GM10248 (cell line): Measurements from ENCODE around the gene F13B.
"Not testable (repeated sequence)": the region's sequence is repeated elsewhere in the genome, so short reads cannot be mapped to it uniquely, and the experiment has no call there.

Experiments
- CTCF ChIA-PET: fragments of 300-600 bp; sonication (Branson Sonifier 250); formaldehyde crosslinking; extraction: SDS; loops from one replicate; lab custom pipeline; 2021; ENCODE audit warnings: antibody characterized with exemption; lab: Yijun Ruan, JAX
- POLR2A ChIA-PET: fragments of 350-650 bp; sonication (Branson Sonifier 250); formaldehyde crosslinking; extraction: SDS; loops from one replicate; lab custom pipeline; 2020; ENCODE audit warnings: antibody characterized with exemption; lab: Yijun Ruan, JAX
- DNase-seq: peaks from one replicate; pipeline ENCODE4 v3.0.0; 2012; ENCODE audit errors: extremely low spot score
- TF ChIP-seq, protein P1 (sequence below): IDR thresholded peaks from 2 replicates; pipeline ENCODE4 v1.5.1; 2012; ENCODE audit warnings: mild to moderate bottlenecking, low read depth; ENCODE audit errors: extremely low read depth, missing control alignments, control extremely low read depth

The F13B gene

GRCh38 chr1:197099444-197099843 is 32.4 kb upstream of the F13B start:
- TF ChIP-seq, protein P1, sequence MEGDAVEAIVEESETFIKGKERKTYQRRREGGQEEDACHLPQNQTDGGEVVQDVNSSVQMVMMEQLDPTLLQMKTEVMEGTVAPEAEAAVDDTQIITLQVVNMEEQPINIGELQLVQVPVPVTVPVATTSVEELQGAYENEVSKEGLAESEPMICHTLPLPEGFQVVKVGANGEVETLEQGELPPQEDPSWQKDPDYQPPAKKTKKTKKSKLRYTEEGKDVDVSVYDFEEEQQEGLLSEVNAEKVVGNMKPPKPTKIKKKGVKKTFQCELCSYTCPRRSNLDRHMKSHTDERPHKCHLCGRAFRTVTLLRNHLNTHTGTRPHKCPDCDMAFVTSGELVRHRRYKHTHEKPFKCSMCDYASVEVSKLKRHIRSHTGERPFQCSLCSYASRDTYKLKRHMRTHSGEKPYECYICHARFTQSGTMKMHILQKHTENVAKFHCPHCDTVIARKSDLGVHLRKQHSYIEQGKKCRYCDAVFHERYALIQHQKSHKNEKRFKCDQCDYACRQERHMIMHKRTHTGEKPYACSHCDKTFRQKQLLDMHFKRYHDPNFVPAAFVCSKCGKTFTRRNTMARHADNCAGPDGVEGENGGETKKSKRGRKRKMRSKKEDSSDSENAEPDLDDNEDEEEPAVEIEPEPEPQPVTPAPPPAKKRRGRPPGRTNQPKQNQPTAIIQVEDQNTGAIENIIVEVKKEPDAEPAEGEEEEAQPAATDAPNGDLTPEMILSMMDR, result no peak
- CTCF ChIA-PET, result interaction anchor here (0.9 to 1.6 kb wide), 2 partner anchors 9 to 21 kb away, joined by 4 read pairs; no protein-coding TSS in a partner anchor
- no peak for DNase-seq
- POLR2A ChIA-PET, result no interaction called here

GRCh38 chr1:197096971-197097370 is 29.9 kb upstream of the F13B start:
- DNase-seq, POLR2A ChIA-PET: not testable (repeated sequence)
- CTCF ChIA-PET, result interaction anchor here (1.7 kb wide), 1 partner anchor 9 kb away, joined by 5 read pairs; no protein-coding TSS in a partner anchor

DNA sequence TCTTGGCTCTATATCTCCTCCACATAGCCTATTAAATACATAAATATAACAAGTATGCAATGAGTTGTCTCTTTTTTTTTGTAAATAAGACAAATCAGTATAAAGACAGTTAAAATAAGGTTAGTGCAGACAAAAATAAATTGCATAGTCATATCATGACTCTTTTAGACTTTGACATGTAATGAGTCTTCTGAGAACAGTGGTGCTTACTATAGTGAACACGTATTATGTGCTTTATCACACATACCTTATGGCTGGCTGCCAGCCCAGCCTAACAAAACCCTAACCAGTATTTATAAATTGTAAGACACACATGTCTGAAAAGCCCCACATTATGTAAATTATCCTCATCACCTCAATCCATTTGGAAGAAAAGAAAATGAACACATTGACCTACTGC is 29.1 kb upstream of the F13B start:
- POLR2A ChIA-PET, result no interaction called here
- TF ChIP-seq, protein P1, result no peak
- CTCF ChIA-PET, result interaction anchor here (1.4 to 1.7 kb wide), 2 partner anchors 10 to 260 kb away, joined by 3 to 5 read pairs; no protein-coding TSS in a partner anchor
- DNase-seq, result no peak

- ChIA-PET CTCF (interaction anchor here (1.3 kb wide), 1 partner anchor 142 kb away, joined by 3 read pairs; no protein-coding TSS in a partner anchor), POLR2A (no interaction called here)
- DNase-seq, result no peak
- TF ChIP-seq, protein P1, result no peak
Observed at GRCh38 chr1:197093226-197093885, 26.3 kb upstream of the F13B start.

DNA sequence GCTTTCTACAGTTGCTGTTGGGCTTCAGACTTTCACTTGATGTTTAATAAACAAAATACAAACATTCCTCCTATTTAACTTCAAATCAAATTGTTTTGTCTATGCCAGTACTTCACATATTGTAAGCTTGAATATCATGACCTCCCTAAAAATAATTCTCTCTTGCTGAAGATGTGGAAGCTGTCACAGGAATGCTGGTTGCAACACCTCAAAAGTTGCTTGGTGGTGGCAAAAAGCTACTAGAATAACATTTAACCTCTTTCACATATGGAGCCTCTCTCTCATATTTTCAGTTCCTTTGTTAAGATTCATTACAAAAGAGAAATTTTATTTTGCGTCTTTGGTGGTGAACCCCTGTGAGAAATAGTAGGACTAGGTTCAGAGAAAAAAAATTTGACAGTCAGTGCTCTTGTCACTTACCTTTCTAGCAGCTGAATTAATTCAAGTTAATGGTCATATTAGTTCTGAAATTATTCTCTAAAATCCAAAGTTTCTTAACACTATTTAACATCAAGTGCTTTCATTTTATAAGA is 25.5 kb upstream of the F13B start:
- ChIA-PET CTCF (interaction anchor here (1.2 to 1.5 kb wide), 3 partner anchors 37 to 143 kb away, joined by 3 read pairs; no protein-coding TSS in a partner anchor), POLR2A (no interaction called here)
- TF ChIP-seq, protein P1, result no peak
- no peak for DNase-seq

DNA sequence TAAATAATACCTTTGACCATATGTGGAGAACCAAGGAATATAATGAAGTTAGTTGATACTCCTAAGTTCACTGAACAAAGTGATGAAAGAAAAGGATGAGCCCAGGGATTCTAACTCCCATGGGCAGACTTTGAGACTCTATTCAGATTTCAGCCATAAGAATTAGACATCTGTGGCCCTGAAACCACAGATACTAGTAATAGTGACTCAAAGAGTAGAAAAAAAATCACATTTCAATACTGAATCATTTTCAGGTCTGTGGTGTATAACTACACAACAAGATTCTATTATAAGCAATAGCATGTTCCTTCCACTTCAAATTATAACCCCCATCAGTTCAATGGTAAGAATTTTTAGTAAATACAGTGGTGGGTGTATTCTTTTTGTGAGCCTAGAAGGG is 16.4 kb upstream of the F13B start:
- no peak for DNase-seq
- CTCF ChIA-PET, result no interaction called here
- TF ChIP-seq, protein P1, result no peak
- POLR2A ChIA-PET, result no interaction called here
